GM23248 (cell line): ENCODE measurements around the gene CBL. TPM values are rescaled to one million over a fixed set of nuclear protein-coding genes. Genes with fewer than 3 reads are reported as not detected.

ENCODE experiments used
- DNase-seq: peaks from one replicate; pipeline ENCODE4 v3.0.0-alpha.2; 2015
- H2AFZ ChIP-seq: fragments of 200-600 bp; sonication (generic); 2 replicates; pipeline ENCODE4 v1.6.1; 2016; ENCODE audit warnings: antibody characterized with exemption
- H3F3A ChIP-seq: fragments of 200-600 bp; sonication (generic); 2 replicates; pipeline ENCODE4 v1.6.1; 2016; ENCODE audit warnings: mild to moderate bottlenecking, antibody characterized with exemption, mixed run types; ENCODE audit not compliant: insufficient read depth
- H3K27ac ChIP-seq: fragments of 200-600 bp; sonication (generic); 2 replicates; pipeline ENCODE4 v1.5.1; 2016; ENCODE audit warnings: mild to moderate bottlenecking
- H3K27me3 ChIP-seq: fragments of 200-600 bp; sonication (generic); replicated peaks from 2 replicates; pipeline ENCODE4 v1.6.1; 2016; ENCODE audit warnings: mild to moderate bottlenecking; ENCODE audit not compliant: insufficient read depth
- H3K36me3 ChIP-seq: fragments of 200-600 bp; sonication (generic); 2 replicates; pipeline ENCODE4 v1.6.1; 2016; ENCODE audit warnings: low read depth, mild to moderate bottlenecking
- H3K4me1 ChIP-seq: fragments of 200-600 bp; sonication (generic); 2 replicates; pipeline ENCODE4 v1.6.1; 2016; ENCODE audit warnings: mild to moderate bottlenecking; ENCODE audit not compliant: insufficient read depth
- H3K4me2 ChIP-seq: fragments of 200-600 bp; sonication (generic); one replicate; pipeline ENCODE4 v1.6.1; 2016; ENCODE audit warnings: mild to moderate bottlenecking; ENCODE audit not compliant: unreplicated experiment
- H3K4me3 ChIP-seq: fragments of 200-600 bp; sonication (generic); 2 replicates; pipeline ENCODE4 v1.5.1; 2016; ENCODE audit warnings: mild to moderate bottlenecking
- H3K79me2 ChIP-seq: fragments of 200-600 bp; sonication (generic); 2 replicates; pipeline ENCODE4 v1.6.1; 2016; ENCODE audit warnings: mild to moderate bottlenecking; ENCODE audit not compliant: insufficient read depth
- H3K9ac ChIP-seq: fragments of 200-600 bp; sonication (generic); 2 replicates; pipeline ENCODE4 v1.6.1; 2016; ENCODE audit warnings: mild to moderate bottlenecking
- H3K9me2 ChIP-seq: fragments of 200-600 bp; sonication (generic); 2 replicates; pipeline ENCODE4 v1.6.1; 2016; ENCODE audit warnings: mixed run types, mild to moderate bottlenecking, moderate library complexity; ENCODE audit not compliant: insufficient read depth
- H3K9me3 ChIP-seq: fragments of 200-600 bp; sonication (generic); one replicate; pipeline ENCODE4 v1.6.1; 2017; ENCODE audit warnings: low read depth
- H4K20me1 ChIP-seq: fragments of 200-600 bp; sonication (generic); 2 replicates; pipeline ENCODE4 v1.6.0; 2016; ENCODE audit not compliant: insufficient read depth
- EZH2 ChIP-seq: fragments of 200-600 bp; sonication (generic); IDR thresholded peaks from 2 replicates; pipeline ENCODE4 v1.6.1; 2018; ENCODE audit warnings: antibody characterized with exemption, mild to moderate bottlenecking; ENCODE audit not compliant: insufficient read depth, poor library complexity, severe bottlenecking
- EZH2phosphoT487 ChIP-seq: fragments of 200-600 bp; sonication (generic); IDR thresholded peaks from 2 replicates; pipeline ENCODE4 v1.6.1; 2018; ENCODE audit warnings: antibody characterized with exemption, moderate library complexity, mild to moderate bottlenecking, low read depth; ENCODE audit not compliant: insufficient read depth
- WGBS, 2 experiments: methylation state at CpG; one replicate each; pipeline ENCODE4 v1.1.6; 2015 to 2017; ENCODE audit warnings: low lambda C conversion rate in 2 of 2, low coverage in 1 of 2; ENCODE audit errors: missing lambda C conversion rate in 2 of 2; 5-methylcytosine and 5-hydroxymethylcytosine counted together
- in situ Hi-C: fragments of 300-500 bp; cut with MboI; formaldehyde crosslinking; loops from 2 replicates; pipeline ENCODE4 v1.15.0; 2020
- polyA plus RNA-seq: library from polyadenylated mRNA; unstranded; fragments of >200 nt; fragmentation: Nextera tagmentation; extraction: Ambion mirVana; gene quantifications from 2 replicates; pipeline ENCODE4 v1.2.1, GENCODE V29; 2016
- total RNA-seq: library from RNA; depleted of rRNA; stranded (reverse); fragments of >200 nt; shearing (Covaris generic); gene quantifications from 2 replicates; pipeline ENCODE4 v1.2.3, GENCODE V29; 2014

The CBL gene
- total and polyA plus RNA-seq, 2 experiments from 2014 or later = 5.8 to 8.6 TPM

DNA sequence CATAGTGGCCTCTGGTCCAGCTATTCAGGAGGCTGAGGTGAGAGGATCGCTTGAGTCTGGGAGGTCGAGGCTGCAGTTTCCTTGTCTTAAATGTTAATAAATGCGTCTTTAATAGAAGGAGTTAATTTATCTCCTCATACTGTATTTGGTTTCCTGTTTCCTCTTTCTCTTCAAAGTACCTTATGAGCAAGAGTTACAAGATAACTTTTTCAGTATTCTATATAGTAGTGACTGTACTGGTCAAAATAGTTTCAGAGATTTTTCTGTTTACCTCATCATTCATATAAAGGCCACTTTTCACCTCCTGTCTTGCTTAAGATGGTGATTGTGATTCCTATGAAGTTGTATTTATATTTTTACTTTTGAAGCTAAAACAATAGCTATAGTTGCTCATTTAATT, 59.9 kb downstream of the CBL start:
- in situ Hi-C loops = no loop called here
- H4K20me1 ChIP-seq = no peaks in the 10 kb centered on the region
- no peak overlapping the region for H3K4me3 ChIP-seq
- no peak for DNase-seq
- H3K27me3 ChIP-seq = no peaks in the 10 kb centered on the region
- no peak overlapping the region for H3K9ac ChIP-seq
- 96 to 97% methylated on average over 3 of the region's 3 CpGs for WGBS, 2 experiments
- H3K27ac ChIP-seq = no peak overlapping the region
- TF ChIP-seq EZH2phosphoT487 (no peak), EZH2 (no peak)
- peaks cover 29% of the 10 kb centered on the region for H3F3A ChIP-seq
- no peak overlapping the region for H3K4me2 ChIP-seq
- H3K79me2 ChIP-seq = peaks cover 95% of the 10 kb centered on the region
- H2AFZ ChIP-seq = no peak overlapping the region
- no peaks in the 10 kb centered on the region for H3K9me2 ChIP-seq
- no peaks in the 10 kb centered on the region for H3K9me3 ChIP-seq
- H3K4me1 ChIP-seq = peaks cover 26% of the 10 kb centered on the region
- H3K36me3 ChIP-seq = no peaks in the 10 kb centered on the region

- Histone ChIP-seq H3K27ac (no peak overlapping the region), H2AFZ (no peak overlapping the region), H3K4me1 (peaks cover 26% of the 10 kb centered on the region), H3F3A (peaks cover 29% of the 10 kb centered on the region), H3K9ac (no peak overlapping the region), H3K9me2 (no peaks in the 10 kb centered on the region), H4K20me1 (no peaks in the 10 kb centered on the region), H3K36me3 (no peaks in the 10 kb centered on the region), H3K4me2 (no peak overlapping the region), H3K4me3 (no peak overlapping the region), H3K79me2 (peaks cover 95% of the 10 kb centered on the region), H3K27me3 (no peaks in the 10 kb centered on the region), H3K9me3 (no peaks in the 10 kb centered on the region)
- in situ Hi-C loops = no loop called here
- 99% methylated on average over 7 of the region's 7 CpGs for WGBS, 2 experiments
- no peak for DNase-seq
- TF ChIP-seq EZH2phosphoT487 (no peak), EZH2 (no peak)
These were observed 60.5 kb downstream of the CBL start for GRCh38 chr11:119266517-119267255.

DNA sequence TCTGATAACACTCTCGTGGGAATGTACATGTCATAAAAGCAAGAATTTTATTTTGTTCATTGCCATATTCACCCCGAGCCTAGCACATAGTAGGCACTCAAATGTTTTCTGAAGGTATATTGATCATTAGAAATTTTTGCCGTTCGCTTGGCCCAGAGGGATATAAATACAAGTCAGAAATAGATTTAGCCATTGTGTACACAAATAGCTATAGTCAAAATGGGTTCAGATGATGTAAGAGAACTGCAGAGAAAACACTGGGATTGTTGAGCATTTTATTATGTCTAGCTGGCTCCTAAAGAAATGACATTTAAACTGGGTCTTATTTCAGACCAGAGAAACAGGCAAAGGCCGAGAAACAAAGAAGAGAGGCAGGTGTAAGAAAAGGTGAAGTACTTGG, 61.5 kb downstream of the CBL start:
- Histone ChIP-seq H3K9ac (no peak overlapping the region), H4K20me1 (no peaks in the 10 kb centered on the region), H3F3A (peaks cover 23% of the 10 kb centered on the region), H3K4me1 (peaks cover 19% of the 10 kb centered on the region), H3K27me3 (no peaks in the 10 kb centered on the region), H3K9me3 (no peaks in the 10 kb centered on the region), H3K79me2 (peaks cover 95% of the 10 kb centered on the region), H3K9me2 (no peaks in the 10 kb centered on the region), H3K36me3 (peaks cover 5% of the 10 kb centered on the region; the same call in 1 of the 2 replicates), H3K4me2 (no peak overlapping the region), H3K27ac (no peak overlapping the region), H2AFZ (no peak overlapping the region), H3K4me3 (no peak overlapping the region)
- DNase-seq = no peak
- 87 to 88% methylated on average over 5 of the region's 5 CpGs for WGBS, 2 experiments
- in situ Hi-C loops = no loop called here
- TF ChIP-seq EZH2phosphoT487 (no peak), EZH2 (no peak)

GRCh38 chr11:119273721-119274120, 67.6 kb downstream of the CBL start:
- no peak for DNase-seq
- Histone ChIP-seq H3K4me3 (no peak overlapping the region), H3K9ac (no peak overlapping the region), H3K27me3 (no peaks in the 10 kb centered on the region), H2AFZ (no peak overlapping the region), H3F3A (no peaks in the 10 kb centered on the region; the same call in 1 of the 2 replicates), H3K9me2 (no peaks in the 10 kb centered on the region), H3K4me2 (no peak overlapping the region), H3K79me2 (peaks cover 61% of the 10 kb centered on the region), H3K27ac (no peak overlapping the region), H4K20me1 (no peaks in the 10 kb centered on the region), H3K9me3 (no peaks in the 10 kb centered on the region), H3K4me1 (no peaks in the 10 kb centered on the region), H3K36me3 (peaks cover 22% of the 10 kb centered on the region)
- in situ Hi-C loops = no loop called here
- TF ChIP-seq EZH2phosphoT487 (no peak), EZH2 (no peak)
- WGBS, 2 experiments = 98 to 99% methylated on average over 6 of the region's 6 CpGs

DNA sequence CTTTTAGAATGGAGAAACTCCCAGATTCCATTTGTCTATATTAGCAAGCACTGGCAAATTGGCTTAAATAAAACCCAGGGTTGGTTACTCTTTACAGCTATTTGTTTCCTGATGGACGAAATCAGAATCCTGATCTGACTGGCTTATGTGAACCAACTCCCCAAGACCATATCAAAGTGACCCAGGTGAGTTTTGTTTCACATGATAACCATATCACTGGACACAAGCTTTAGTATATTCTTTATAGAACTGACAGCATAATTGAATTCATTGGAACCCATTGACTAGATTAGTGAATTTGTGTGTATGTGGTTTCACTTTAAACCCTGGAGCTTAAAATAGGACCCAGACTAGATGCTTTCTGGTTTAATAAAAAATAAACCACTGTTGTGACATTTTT, 71.5 kb downstream of the CBL start:
- no peak overlapping the region for H3K4me2 ChIP-seq
- no peaks in the 10 kb centered on the region for H4K20me1 ChIP-seq
- H3K4me1 ChIP-seq = no peaks in the 10 kb centered on the region
- in situ Hi-C loops = no loop called here
- no peak overlapping the region for H3K4me3 ChIP-seq
- H3K27ac ChIP-seq = no peak overlapping the region
- H3K27me3 ChIP-seq = no peaks in the 10 kb centered on the region
- DNase-seq = no peak
- peaks cover 16% of the 10 kb centered on the region for H3K36me3 ChIP-seq
- H2AFZ ChIP-seq = no peak overlapping the region
- no peaks in the 10 kb centered on the region for H3F3A ChIP-seq
- TF ChIP-seq EZH2 (no peak), EZH2phosphoT487 (no peak)
- WGBS, 2 experiments = 98 to 100% methylated on average over 1 of the region's 1 CpG
- peaks cover 26% of the 10 kb centered on the region for H3K79me2 ChIP-seq
- no peaks in the 10 kb centered on the region for H3K9me3 ChIP-seq
- H3K9ac ChIP-seq = no peak overlapping the region
- H3K9me2 ChIP-seq = no peaks in the 10 kb centered on the region
